BE2C (cell line): ENCODE results near the gene SMKR1.

ENCODE experiments used
- DNase-seq: peaks from one replicate; pipeline ENCODE4 v3.0.0-alpha.2; 2020
- H3K27me3 ChIP-seq: fragments of 250-450 bp; sonication (Bioruptor Pico); 2 replicates; pipeline ENCODE4 v1.5.1; 2020; ENCODE audit warnings: mild to moderate bottlenecking
- H3K36me3 ChIP-seq: fragments of 250-450 bp; sonication (Bioruptor Pico); 2 replicates; pipeline ENCODE4 v1.5.1; 2020; ENCODE audit warnings: mild to moderate bottlenecking
- H3K4me1 ChIP-seq: fragments of 250-450 bp; sonication (Bioruptor Pico); 2 replicates; pipeline ENCODE4 v1.5.1; 2020
- H3K4me3 ChIP-seq: 2 replicates; pipeline ENCODE4 v1.5.1; 2011; ENCODE audit warnings: low read depth, low read length
- H3K9me3 ChIP-seq: fragments of 250-450 bp; sonication (Bioruptor Pico); 2 replicates; pipeline ENCODE4 v1.5.1; 2020
- TF ChIP-seq, protein P1 (sequence below): IDR thresholded peaks from 2 replicates; pipeline ENCODE4 v1.5.1; 2012; ENCODE audit warnings: mild to moderate bottlenecking, low read depth, low read length

SMKR1 gene

DNA sequence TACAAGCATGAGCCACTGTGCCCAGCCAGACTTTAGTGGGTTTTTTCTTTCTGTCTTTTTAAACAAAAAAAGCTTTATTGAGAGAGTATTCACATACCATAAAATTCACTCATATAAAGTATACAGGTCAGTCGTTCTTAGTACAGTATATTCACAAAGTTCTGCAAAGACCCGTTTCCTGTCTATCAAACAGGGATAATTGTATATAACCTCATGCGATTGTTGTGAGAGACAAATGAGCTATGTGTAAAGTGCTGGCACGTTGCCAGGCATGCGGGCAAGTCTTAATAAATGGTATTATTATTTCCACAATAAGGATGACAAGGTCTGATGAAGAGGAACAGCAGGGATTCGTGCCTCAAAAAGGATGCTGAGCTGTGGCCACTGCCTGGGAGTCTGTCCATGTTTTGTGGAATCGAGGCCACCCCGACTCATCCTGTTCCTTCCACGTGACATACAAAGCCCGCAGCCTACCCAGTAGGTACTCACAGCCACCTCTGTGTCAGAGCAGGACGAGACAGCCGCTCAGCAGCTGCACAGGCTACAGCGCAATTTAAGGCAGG, 51.6 kb downstream of the SMKR1 start:
- peak; percentile 55 for DNase-seq
- peak overlapping the region; percentile 27 for H3K4me3 ChIP-seq
- no peaks in the 10 kb centered on the region for H3K27me3 ChIP-seq
- no peaks in the 10 kb centered on the region for H3K36me3 ChIP-seq
- no peaks in the 10 kb centered on the region for H3K9me3 ChIP-seq
- TF ChIP-seq, protein P1, sequence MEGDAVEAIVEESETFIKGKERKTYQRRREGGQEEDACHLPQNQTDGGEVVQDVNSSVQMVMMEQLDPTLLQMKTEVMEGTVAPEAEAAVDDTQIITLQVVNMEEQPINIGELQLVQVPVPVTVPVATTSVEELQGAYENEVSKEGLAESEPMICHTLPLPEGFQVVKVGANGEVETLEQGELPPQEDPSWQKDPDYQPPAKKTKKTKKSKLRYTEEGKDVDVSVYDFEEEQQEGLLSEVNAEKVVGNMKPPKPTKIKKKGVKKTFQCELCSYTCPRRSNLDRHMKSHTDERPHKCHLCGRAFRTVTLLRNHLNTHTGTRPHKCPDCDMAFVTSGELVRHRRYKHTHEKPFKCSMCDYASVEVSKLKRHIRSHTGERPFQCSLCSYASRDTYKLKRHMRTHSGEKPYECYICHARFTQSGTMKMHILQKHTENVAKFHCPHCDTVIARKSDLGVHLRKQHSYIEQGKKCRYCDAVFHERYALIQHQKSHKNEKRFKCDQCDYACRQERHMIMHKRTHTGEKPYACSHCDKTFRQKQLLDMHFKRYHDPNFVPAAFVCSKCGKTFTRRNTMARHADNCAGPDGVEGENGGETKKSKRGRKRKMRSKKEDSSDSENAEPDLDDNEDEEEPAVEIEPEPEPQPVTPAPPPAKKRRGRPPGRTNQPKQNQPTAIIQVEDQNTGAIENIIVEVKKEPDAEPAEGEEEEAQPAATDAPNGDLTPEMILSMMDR, result no peak
- no peaks in the 10 kb centered on the region for H3K4me1 ChIP-seq

DNA sequence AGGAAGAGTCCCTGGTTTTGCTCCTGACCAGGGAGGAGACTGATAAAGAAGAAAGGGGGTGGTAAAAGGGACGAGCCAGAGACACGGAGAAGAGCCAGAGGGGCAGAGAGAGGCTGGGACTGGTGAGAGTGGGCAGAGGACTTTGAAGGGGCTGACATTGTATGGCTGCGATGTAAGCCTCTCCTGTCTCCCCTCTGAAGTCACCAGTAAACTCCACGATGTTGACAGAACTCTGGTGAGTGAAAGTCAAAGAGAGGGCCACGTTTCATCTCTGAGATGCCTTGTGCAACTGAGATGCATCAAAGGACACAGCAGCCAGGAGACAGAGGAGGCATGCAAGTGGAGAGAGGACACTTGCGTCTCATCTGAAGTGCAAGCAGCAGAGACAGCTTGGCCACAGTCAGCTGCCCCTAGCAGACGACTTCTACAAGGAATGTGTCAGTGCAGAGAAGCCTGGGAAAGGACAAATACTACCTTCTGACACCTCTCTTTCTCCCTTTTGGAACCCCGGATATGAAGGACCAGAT, 54.3 kb downstream of the SMKR1 start:
- TF ChIP-seq, protein P1, result no peak
- no peak for DNase-seq
- Histone ChIP-seq H3K4me1 (no peaks in the 10 kb centered on the region), H3K27me3 (no peaks in the 10 kb centered on the region), H3K9me3 (no peaks in the 10 kb centered on the region), H3K36me3 (no peaks in the 10 kb centered on the region), H3K4me3 (no peak overlapping the region)

DNA sequence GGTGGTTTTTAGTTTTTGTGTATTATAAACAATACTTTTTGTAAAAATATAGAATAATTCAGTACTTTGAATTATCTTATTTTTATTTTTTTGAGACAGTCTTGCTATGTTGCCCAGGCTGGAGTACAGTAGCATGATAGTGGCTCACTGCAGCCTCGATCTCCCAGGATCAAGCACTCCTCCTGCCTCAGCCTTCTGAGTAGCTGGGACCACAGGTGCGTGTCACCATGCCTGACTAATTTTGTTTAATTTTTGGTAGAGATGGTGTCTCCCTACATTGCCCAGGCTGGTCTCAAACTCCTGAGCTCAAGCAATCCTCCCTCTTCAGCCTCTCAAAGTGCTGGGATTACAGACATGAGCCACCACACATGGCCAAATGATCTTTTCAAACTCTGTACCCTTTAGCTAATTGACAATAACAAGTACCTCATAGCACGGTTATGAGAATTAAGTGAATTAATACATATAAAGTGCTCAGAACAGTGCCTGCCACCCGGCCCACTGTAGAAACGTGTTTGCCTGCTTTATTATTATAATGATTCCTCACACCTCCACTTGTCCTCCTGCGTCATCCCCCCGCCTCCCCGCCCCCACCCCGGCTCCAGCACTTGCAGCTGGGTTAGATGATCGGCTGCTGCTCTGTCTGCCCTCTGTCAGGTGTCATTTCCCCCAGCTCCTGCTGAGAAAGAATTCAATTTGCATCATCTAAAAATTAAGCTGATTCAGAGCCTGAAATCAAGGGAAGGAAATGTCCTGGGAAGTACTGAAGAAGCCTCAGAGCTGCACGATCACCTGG, 55.6 kb downstream of the SMKR1 start:
- no peak for DNase-seq
- no peaks in the 10 kb centered on the region for H3K9me3 ChIP-seq
- TF ChIP-seq, protein P1, result no peak

DNA sequence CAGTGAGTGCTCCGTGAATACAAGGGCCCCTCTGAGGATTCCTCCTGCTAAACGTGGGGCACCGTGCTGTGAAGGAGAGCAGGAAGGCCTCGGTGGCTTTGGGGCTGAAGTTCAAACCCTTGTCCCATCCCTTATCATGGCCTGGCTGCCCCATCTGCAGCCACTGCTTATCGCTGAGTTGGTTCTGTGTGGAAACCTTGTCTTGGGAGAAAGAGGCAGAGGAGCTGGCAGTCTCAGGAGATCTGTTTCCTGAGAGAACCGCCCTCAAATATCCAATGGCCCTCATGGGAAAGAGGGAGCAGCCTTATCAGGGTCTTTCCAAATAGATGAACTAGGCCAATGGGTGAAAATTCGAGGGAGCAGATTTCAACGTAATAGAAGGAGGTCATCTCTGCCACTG, 57.2 kb downstream of the SMKR1 start:
- no peaks in the 10 kb centered on the region for H3K9me3 ChIP-seq
- TF ChIP-seq, protein P1, result no peak
- H3K36me3 ChIP-seq, result no peaks in the 10 kb centered on the region
- no peaks in the 10 kb centered on the region; the same call in 1 of the 2 replicates for H3K27me3 ChIP-seq
- no peak for DNase-seq
- no peaks in the 10 kb centered on the region for H3K4me1 ChIP-seq
- no peak overlapping the region for H3K4me3 ChIP-seq

More for the DNA sequence above, 55.6 kb downstream of the SMKR1 start:
- H3K4me1 ChIP-seq, result no peaks in the 10 kb centered on the region
- H3K4me3 ChIP-seq, result no peak overlapping the region
- no peaks in the 10 kb centered on the region for H3K36me3 ChIP-seq
- no peaks in the 10 kb centered on the region for H3K27me3 ChIP-seq

DNA sequence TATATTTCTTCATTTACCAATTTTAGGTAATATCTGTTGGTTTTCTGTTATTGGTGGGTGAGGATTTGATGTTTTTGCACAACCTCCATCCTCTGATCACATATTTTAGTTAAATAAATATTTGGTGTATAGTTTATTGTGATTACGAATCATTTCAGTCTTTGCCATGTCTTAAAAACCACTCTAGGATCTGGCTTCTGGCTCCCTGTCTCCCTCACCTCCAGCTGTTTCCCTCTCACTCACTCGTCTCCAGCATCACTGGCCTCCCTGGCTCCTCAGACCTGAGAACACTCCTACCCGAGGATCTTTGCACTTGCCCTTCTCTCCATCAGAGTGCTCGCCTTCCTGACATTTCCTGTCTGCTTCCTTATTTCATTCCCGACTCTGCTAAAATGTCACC, 58.5 kb downstream of the SMKR1 start:
- Histone ChIP-seq H3K4me3 (no peak overlapping the region), H3K9me3 (no peaks in the 10 kb centered on the region), H3K4me1 (no peaks in the 10 kb centered on the region), H3K27me3 (no peaks in the 10 kb centered on the region; the same call in 1 of the 2 replicates), H3K36me3 (no peaks in the 10 kb centered on the region)
- TF ChIP-seq, protein P1, result no peak
- DNase-seq, result no peak
